LNCAP (cell line): Measurements from ENCODE around the gene SATB2.

Experiments used
- TF ChIP-seq, protein P1 (sequence below): fragments of 450-650 bp; IDR thresholded peaks from 2 replicates; pipeline ENCODE4 v1.5.1; 2017; ENCODE audit warnings: mild to moderate bottlenecking

SATB2 gene

DNA sequence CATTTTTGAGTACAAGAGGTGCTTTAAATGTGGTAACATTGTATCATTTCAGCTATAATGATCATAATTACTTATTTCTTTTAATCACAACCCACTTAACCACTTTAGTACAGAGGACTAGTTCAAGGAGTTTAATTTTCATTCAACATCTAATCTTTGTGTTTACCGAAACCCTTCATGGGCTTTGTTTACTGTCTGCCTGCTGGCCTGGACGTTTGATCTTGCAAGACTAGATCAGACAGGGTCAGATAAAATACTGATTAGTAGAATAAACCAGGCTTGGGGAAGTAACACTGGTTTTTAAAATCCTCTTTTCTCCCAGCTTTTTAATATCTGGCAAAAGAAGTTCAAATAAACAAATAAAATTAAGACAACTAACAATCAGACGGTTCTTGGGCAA, 93.6 kb downstream of the SATB2 start:
- TF ChIP-seq, protein P1, sequence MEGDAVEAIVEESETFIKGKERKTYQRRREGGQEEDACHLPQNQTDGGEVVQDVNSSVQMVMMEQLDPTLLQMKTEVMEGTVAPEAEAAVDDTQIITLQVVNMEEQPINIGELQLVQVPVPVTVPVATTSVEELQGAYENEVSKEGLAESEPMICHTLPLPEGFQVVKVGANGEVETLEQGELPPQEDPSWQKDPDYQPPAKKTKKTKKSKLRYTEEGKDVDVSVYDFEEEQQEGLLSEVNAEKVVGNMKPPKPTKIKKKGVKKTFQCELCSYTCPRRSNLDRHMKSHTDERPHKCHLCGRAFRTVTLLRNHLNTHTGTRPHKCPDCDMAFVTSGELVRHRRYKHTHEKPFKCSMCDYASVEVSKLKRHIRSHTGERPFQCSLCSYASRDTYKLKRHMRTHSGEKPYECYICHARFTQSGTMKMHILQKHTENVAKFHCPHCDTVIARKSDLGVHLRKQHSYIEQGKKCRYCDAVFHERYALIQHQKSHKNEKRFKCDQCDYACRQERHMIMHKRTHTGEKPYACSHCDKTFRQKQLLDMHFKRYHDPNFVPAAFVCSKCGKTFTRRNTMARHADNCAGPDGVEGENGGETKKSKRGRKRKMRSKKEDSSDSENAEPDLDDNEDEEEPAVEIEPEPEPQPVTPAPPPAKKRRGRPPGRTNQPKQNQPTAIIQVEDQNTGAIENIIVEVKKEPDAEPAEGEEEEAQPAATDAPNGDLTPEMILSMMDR = no peak

DNA sequence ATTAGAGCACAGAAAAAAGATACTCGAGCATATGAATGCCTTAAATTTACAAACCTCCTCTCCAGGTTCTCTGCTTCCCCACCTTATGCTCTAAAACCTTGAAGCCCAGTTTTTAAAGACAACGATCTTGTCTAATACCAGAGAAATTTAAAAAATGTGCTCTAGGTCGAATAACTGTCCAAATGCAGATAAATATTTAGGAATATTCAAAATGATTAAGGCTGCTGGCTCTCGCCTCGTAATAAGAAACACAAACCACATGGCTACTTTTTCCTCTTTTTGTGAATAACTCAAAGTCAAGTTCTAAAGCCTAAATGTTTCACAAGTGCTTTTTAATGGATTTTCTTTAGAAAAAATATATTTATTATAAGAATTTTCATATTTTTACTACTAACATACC, 101.3 kb downstream of the SATB2 start:
- TF ChIP-seq, protein P1 = no peak

DNA sequence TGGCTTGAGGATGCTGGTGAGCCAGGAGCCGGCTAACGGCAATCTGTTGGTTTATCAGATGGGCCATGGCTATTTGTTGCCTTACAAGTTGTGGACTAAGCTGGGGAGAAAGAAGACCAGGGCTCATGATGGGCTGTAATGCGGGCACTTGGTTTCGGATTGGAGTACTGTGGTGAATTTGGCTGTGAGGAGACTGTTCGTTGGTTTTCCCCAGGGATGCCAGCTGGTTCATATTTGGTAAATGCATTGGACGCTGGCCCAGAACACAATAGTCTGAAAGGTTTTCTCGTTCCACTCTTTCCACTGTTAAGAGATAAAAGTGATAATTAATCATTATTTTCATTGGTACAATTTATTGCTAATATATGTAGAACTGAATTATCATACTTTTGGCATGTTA, 108.9 kb downstream of the SATB2 start:
- TF ChIP-seq, protein P1 = no peak

DNA sequence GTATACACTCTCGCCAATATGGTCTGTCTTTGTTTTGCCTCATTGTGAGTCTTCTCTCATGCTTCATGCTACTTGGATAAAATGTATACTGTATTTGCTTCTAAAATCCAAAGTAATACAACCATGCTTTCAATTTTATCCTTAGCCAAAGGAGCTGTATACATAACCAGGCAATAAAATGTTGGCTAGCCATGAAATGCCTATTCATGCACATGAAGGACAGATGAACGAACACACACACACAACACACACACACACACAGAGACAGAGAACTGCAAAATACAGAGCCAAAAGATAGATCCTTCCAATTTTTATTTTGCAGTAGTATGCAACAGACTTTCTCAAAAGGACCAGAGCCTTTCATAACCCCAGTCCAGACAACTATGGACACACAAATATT, 113.7 kb downstream of the SATB2 start:
- TF ChIP-seq, protein P1 = no peak

DNA sequence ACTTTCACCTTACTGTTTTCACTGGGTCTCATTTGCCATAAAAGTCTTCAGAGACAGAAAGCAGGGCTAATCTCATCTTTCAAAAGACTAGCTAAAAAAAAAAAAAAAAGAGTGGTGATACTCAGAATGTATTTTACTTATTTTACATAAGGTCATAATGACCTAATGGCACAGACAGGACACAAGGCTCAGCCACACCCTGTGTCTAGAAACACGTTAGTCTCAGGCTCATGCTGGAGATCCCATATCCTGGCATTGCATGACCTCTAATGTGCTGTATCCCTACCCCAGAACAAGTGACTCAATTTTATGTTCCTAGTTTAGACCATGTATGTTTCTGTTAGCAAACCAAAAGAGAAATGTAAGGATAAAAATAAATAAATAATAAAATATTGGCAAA, 115.4 kb downstream of the SATB2 start:
- TF ChIP-seq, protein P1 = no peak

DNA sequence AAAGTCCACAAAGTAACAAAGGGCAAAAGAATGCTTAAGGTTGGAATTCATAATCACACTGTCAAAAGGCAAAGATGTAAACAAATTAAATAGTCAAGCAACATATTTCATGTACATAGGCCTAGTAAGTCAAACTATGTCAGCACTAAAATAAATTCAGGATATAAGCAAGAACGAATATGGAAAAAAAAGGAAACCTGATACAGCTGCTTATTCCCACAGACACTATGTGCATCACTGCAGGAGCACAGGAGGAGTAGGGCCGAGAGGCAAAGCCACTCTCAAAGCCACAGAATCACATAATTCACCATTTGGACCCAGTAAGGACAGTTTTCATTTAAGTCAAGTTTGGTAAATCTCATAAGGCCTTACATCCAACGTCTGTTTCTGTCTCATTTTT, 116.6 kb downstream of the SATB2 start:
- TF ChIP-seq, protein P1 = no peak

DNA sequence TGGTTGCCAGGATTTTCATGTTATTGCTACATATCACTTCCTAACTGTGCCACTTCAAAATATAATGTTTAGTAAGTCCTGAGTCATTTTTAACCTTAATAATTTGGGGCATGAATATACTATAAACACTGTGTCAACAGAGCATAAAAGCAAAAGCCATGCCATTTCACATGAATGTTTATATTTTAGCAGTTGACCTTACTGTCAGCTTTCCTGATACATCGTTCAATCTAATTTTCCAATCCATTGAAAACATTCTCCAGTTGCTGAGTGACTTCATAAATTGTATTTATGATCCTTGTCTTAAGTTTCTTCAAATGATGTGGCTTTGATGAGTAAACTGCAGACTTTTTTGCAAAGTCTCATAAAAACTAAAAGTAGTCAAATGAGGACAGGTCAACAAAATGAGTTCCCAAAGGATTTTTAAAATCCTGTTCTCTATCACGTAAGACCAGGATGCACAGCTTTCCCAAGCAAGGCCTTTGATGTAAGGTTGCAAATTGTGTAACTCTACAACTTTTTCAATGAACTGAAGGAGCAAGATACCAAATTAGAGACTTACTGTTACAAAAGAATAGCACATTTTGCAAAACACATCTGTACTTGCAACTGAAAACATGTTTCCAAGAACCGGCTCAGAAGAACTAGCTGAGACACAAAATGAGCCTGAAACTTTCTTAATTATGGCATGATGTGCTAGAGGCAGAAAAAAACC, 117.7 kb downstream of the SATB2 start:
- TF ChIP-seq, protein P1 = no peak

DNA sequence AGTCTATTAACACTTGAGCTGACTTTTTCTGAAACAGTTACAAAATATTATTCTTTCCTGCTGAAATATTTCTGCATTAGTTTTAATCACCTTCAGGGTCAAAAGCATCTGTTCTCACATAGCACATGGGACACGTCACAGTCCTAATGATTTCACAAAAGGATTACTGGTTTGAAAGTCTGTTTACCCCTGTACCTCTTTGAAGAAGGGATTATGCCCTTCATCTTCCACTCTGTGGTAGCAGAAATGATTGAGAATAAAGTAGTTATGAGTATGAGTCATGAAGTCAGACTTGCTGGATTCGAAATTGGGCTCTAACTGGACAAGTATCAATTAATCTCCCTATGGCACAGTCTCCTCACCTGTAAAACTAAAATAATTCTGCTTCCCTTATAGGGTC, 121.2 kb downstream of the SATB2 start:
- TF ChIP-seq, protein P1 = no peak
